GM18505 (cell line): Measurements from ENCODE around the gene UVRAG.

Experiments used
- ATAC-seq: cut with Tn5 transposase; IDR thresholded peaks from one replicate; pipeline ENCODE4 v1.9.1; 2021; ENCODE audit not compliant: unreplicated experiment
- POLR2A ChIP-seq: IDR thresholded peaks from 4 replicates; pipeline ENCODE4 v1.6.1; 2011; ENCODE audit warnings: borderline replicate concordance; ENCODE audit not compliant: insufficient read depth, insufficient read length; ENCODE audit errors: extremely low read depth

Gene UVRAG

GRCh38 chr11:75816561-75817239 lies 1.7 kb downstream of the UVRAG start:
- no peak for TF ChIP-seq POLR2A
- no peak for ATAC-seq

- TF ChIP-seq POLR2A = no peak
These were observed 5.6 kb downstream of the UVRAG start for GRCh38 chr11:75820645-75821044.

GRCh38 chr11:75821202-75821601 lies 6.2 kb downstream of the UVRAG start:
- no peak for TF ChIP-seq POLR2A

More at GRCh38 chr11:75820645-75821044, 5.6 kb downstream of the UVRAG start:
- ATAC-seq = no peak

GRCh38 chr11:75822541-75822940 lies 7.5 kb downstream of the UVRAG start:
- no peak for ATAC-seq

More at GRCh38 chr11:75821202-75821601, 6.2 kb downstream of the UVRAG start:
- no peak for ATAC-seq

DNA sequence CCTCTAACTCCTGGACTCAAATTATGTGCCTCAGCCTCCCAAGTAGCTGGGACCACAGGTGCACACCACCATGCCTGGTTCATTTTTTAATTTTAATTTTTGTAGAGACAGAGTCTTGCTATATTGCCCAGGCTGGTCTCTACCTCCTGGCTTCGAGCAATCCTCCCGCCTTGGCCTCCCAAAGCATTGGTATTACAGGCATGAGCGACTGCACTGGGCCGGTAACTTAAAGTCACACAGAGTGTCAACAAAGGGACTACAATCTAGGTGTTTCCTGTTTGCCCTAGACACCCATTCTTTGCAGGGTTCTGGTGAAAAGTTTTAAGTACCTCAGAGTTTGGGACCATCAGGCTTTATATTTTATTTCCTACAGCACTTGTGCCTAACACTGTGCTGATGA lies 8.4 kb downstream of the UVRAG start:
- TF ChIP-seq POLR2A = no peak
- ATAC-seq = no peak

More at GRCh38 chr11:75822541-75822940, 7.5 kb downstream of the UVRAG start:
- TF ChIP-seq POLR2A = no peak

GRCh38 chr11:75823946-75824345 lies 8.9 kb downstream of the UVRAG start:
- TF ChIP-seq POLR2A = no peak
- ATAC-seq = no peak

GRCh38 chr11:75826461-75827230 lies 11.6 kb downstream of the UVRAG start:
- no peak for TF ChIP-seq POLR2A
- no peak for ATAC-seq

DNA sequence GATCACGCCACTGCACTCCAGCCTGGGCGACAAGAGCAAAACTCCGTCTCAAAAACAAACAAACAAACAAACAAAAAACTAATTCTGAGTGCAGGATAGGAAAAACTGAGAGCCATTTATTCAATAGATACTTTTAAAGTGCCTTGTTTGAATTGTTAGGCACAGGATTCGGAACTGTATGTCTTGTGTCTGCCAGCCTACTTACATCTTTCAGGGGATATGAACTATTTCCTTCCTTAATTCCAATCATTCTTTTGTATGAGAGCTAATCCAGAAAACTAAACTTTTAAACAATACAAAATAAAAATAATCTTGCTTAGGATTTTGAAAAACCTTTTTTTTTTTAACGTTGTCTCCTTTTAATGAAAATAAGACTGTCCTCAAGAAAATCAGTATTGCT lies 12.6 kb downstream of the UVRAG start:
- no peak for ATAC-seq

GRCh38 chr11:75831915-75832502 lies 17.0 kb downstream of the UVRAG start:
- ATAC-seq = no peak
- TF ChIP-seq POLR2A = no peak

More for the DNA sequence above, 12.6 kb downstream of the UVRAG start:
- TF ChIP-seq POLR2A = no peak

GRCh38 chr11:75834728-75835127 lies 19.7 kb downstream of the UVRAG start:
- no peak for TF ChIP-seq POLR2A
- ATAC-seq = no peak

- ATAC-seq = no peak
- no peak for TF ChIP-seq POLR2A
These were observed 21.4 kb downstream of the UVRAG start for GRCh38 chr11:75836417-75836816.

- TF ChIP-seq POLR2A = no peak
- no peak for ATAC-seq
These were observed 24.8 kb downstream of the UVRAG start for GRCh38 chr11:75839851-75840250.

- no peak for TF ChIP-seq POLR2A
- no peak for ATAC-seq
These were observed 25.5 kb downstream of the UVRAG start for GRCh38 chr11:75840522-75840921.
